PC-9 (cell line): ENCODE results near the gene METAP1. TPM values are rescaled to one million over a fixed set of nuclear protein-coding genes. Genes with fewer than 3 reads are reported as not detected.

Source experiments
- BruUV-seq: library from RNA; stranded (reverse); fragments of 400-500 nt; replicated peaks from 2 replicates; lab custom pipeline; 2021; lab: Mats Ljungman, UMichigan
- CTCF ChIA-PET: fragments of 300-600 bp; sonication (Branson Sonifier 250); formaldehyde crosslinking; loops from one replicate; lab custom pipeline; 2022; ENCODE audit warnings: antibody characterized with exemption; lab: Charles Lee
- POLR2A ChIA-PET: fragments of 300-600 bp; sonication (Branson Sonifier 250); formaldehyde crosslinking; loops from one replicate; lab custom pipeline; 2022; ENCODE audit warnings: antibody characterized with exemption; ENCODE audit not compliant: unreplicated experiment; lab: Charles Lee
- DNase-seq, 2 experiments: peaks; one replicate each; pipeline versions ENCODE4 v3.0.0 to v3.0.0-alpha.2; 2015 to 2022; ENCODE audit warnings: mixed read lengths in 1 of 2
- H2AFZ ChIP-seq: fragments of 200-600 bp; sonication (generic); 2 replicates; pipeline ENCODE4 v1.8.1; 2017; ENCODE audit warnings: antibody characterized with exemption
- H3F3A ChIP-seq: fragments of 200-600 bp; sonication (generic); 2 replicates; pipeline ENCODE4 v1.8.1; 2017; ENCODE audit warnings: antibody characterized with exemption, mild to moderate bottlenecking, low read depth; ENCODE audit not compliant: insufficient read depth
- H3K27ac ChIP-seq: fragments of 200-600 bp; sonication (generic); 2 replicates; pipeline ENCODE4 v1.6.1; 2016; ENCODE audit warnings: mixed run types
- H3K27me3 ChIP-seq: fragments of 200-600 bp; sonication (generic); 2 replicates; pipeline ENCODE4 v1.6.1; 2016; ENCODE audit warnings: low read depth, mixed run types; ENCODE audit not compliant: insufficient read depth
- H3K36me3 ChIP-seq: fragments of 200-600 bp; sonication (generic); 2 replicates; pipeline ENCODE4 v1.6.1; 2016; ENCODE audit warnings: low read depth, mixed run types
- H3K4me1 ChIP-seq: fragments of 200-600 bp; sonication (generic); replicated peaks from 2 replicates; pipeline ENCODE4 v1.6.1; 2016; ENCODE audit warnings: mixed run types; ENCODE audit not compliant: insufficient read depth
- H3K4me2 ChIP-seq: fragments of 200-600 bp; sonication (generic); 2 replicates; pipeline ENCODE4 v1.6.1; 2017; ENCODE audit warnings: mixed run types
- H3K4me3 ChIP-seq: fragments of 200-600 bp; sonication (generic); 2 replicates; pipeline ENCODE4 v1.6.1; 2016; ENCODE audit warnings: mixed run types
- H3K79me2 ChIP-seq: fragments of 200-600 bp; sonication (generic); 2 replicates; pipeline ENCODE4 v1.6.1; 2017; ENCODE audit warnings: low read depth, mixed run types
- H3K9me2 ChIP-seq: fragments of 200-600 bp; sonication (generic); 2 replicates; pipeline ENCODE4 v1.8.1; 2017; ENCODE audit warnings: mild to moderate bottlenecking; ENCODE audit not compliant: insufficient read depth
- H3K9me3 ChIP-seq: fragments of 200-600 bp; sonication (generic); 2 replicates; pipeline ENCODE4 v1.8.1; 2016; ENCODE audit warnings: low read depth; ENCODE audit not compliant: insufficient read depth
- H4K20me1 ChIP-seq: fragments of 200-600 bp; sonication (generic); 2 replicates; pipeline ENCODE4 v1.8.1; 2017; ENCODE audit not compliant: insufficient read depth
- CTCF ChIP-seq: fragments of 200-600 bp; sonication (generic); conservative IDR thresholded peaks from 2 replicates; pipeline ENCODE4 v1.6.1; 2017; ENCODE audit warnings: mixed run types, antibody characterized with exemption, mild to moderate bottlenecking, moderate library complexity
- EZH2 ChIP-seq: fragments of 200-600 bp; sonication (generic); IDR thresholded peaks from 2 replicates; pipeline ENCODE4 v1.8.0; 2017; ENCODE audit warnings: antibody characterized with exemption, low read depth
- intact Hi-C: fragments of 100-400 bp; cut with micrococcal nuclease; formaldehyde crosslinking; loops from one replicate; pipeline ENCODE4 v1.10.0; 2022; ENCODE audit not compliant: unreplicated experiment
- total RNA-seq: library from RNA; stranded (reverse); gene quantifications from 2 replicates; pipeline ENCODE4 v1.2.3, GENCODE V29; 2021

The METAP1 gene
- total RNA-seq, 1 experiment from 2014 or later = 42.0 TPM

DNA sequence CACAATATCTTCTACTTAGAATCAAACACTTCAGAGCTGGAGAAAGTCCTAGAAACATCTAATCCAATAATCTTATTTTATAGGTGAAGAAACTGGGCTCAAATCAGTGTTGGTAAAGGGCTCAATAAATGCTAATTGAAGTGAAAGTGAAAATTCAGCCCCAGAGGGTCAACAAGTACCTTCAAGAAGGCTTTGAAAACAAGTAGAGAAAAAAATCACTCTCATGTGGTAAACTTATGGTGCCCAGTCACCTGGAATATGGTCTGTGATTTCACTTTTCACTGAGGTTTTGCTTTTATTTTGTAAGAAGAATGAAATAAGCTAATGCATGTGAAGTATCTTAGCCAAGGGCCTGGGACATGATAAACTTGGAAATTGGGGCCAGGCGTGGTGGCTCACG, 37.5 kb upstream of the METAP1 start:
- Histone ChIP-seq H3K9me3 (no peaks in the 10 kb centered on the region), H3K27ac (no peak overlapping the region), H3K4me3 (no peak overlapping the region), H3K27me3 (no peaks in the 10 kb centered on the region), H3K4me1 (no peaks in the 10 kb centered on the region), H3K9me2 (no peaks in the 10 kb centered on the region), H4K20me1 (no peaks in the 10 kb centered on the region), H3K4me2 (no peak overlapping the region), H2AFZ (no peak overlapping the region), H3K79me2 (no peaks in the 10 kb centered on the region), H3K36me3 (no peaks in the 10 kb centered on the region), H3F3A (no peaks in the 10 kb centered on the region)
- POLR2A ChIA-PET = no interaction called here
- intact Hi-C loops = no loop called here
- no TSS peak for BruUV-seq
- TF ChIP-seq CTCF (no peak), EZH2 (no peak)
- CTCF ChIA-PET = no interaction called here
- DNase-seq = no peak

DNA sequence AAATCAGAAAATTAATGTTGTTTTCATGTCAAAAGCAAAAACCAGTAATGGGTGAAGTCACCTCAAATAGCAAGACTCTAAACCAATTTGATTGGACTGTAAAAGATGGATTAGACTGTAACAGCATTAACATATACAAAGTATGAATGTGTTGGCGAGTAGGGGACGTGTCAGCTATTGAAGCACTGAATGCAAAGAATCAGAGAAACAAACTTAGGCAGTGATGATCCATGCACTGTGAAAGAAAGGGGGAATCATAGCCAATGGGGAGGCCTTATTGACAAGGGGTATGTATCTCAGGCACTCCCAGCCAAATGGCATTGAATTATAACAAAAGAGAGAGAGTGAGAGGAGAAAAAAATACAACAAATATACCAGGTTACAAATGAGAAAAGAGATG, 36.1 kb upstream of the METAP1 start:
- TF ChIP-seq CTCF (no peak), EZH2 (no peak)
- ChIA-PET CTCF (no interaction called here), POLR2A (no interaction called here)
- no TSS peak for BruUV-seq
- Histone ChIP-seq H3K27me3 (no peaks in the 10 kb centered on the region), H3K4me2 (no peak overlapping the region), H3K27ac (no peak overlapping the region), H3K9me2 (no peaks in the 10 kb centered on the region), H4K20me1 (no peaks in the 10 kb centered on the region), H3F3A (peaks cover 3% of the 10 kb centered on the region; the same call in 1 of the 2 replicates), H3K79me2 (no peaks in the 10 kb centered on the region), H3K4me3 (no peak overlapping the region), H2AFZ (no peak overlapping the region), H3K9me3 (no peaks in the 10 kb centered on the region), H3K36me3 (no peaks in the 10 kb centered on the region), H3K4me1 (no peaks in the 10 kb centered on the region)
- intact Hi-C loops = no loop called here
- DNase-seq = no peak

GRCh38 chr4:98961770-98962169, 33.8 kb upstream of the METAP1 start:
- H3K4me1 ChIP-seq = no peaks in the 10 kb centered on the region
- peaks cover 4% of the 10 kb centered on the region; the same call in 1 of the 2 replicates for H3F3A ChIP-seq
- H2AFZ ChIP-seq = no peak overlapping the region
- TF ChIP-seq EZH2 (no peak), CTCF (no peak)
- H3K79me2 ChIP-seq = no peaks in the 10 kb centered on the region
- no peak for DNase-seq
- H3K4me3 ChIP-seq = no peak overlapping the region
- H3K27me3 ChIP-seq = no peaks in the 10 kb centered on the region
- no peak overlapping the region for H3K4me2 ChIP-seq
- H4K20me1 ChIP-seq = no peaks in the 10 kb centered on the region
- H3K9me2 ChIP-seq = no peaks in the 10 kb centered on the region; the same call in 1 of the 2 replicates
- H3K36me3 ChIP-seq = no peaks in the 10 kb centered on the region
- intact Hi-C loops = no loop called here
- BruUV-seq = no TSS peak
- H3K9me3 ChIP-seq = no peaks in the 10 kb centered on the region
- H3K27ac ChIP-seq = no peak overlapping the region
- CTCF ChIA-PET = interaction anchor here (0.6 kb wide), 1 partner anchor 21 kb away, joined by 4 read pairs; no protein-coding TSS in a partner anchor
- POLR2A ChIA-PET = no interaction called here
